ENCODE results near the gene CASQ1.

CASQ1 gene

DNA sequence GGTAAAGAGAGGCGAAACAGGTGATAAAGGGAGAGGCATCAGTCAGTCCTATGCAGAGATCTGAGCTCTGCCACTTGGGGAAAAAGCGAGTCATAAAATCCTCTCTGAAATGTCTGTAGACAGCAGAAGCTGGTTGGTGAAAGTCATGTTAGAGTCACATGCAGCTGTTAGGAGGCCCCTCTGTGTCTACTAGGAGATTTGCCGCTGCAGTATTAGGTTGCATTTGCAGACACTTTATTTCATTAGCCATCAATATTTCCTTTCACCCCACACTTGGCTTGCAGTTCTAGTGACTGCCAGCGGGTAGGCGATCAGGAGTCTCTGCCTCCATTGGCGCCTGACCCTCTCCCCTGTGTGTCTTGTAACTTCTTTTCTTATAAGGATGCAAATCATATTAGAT, 22.8 kb upstream of the CASQ1 start:
- TF ChIP-seq, protein P1, sequence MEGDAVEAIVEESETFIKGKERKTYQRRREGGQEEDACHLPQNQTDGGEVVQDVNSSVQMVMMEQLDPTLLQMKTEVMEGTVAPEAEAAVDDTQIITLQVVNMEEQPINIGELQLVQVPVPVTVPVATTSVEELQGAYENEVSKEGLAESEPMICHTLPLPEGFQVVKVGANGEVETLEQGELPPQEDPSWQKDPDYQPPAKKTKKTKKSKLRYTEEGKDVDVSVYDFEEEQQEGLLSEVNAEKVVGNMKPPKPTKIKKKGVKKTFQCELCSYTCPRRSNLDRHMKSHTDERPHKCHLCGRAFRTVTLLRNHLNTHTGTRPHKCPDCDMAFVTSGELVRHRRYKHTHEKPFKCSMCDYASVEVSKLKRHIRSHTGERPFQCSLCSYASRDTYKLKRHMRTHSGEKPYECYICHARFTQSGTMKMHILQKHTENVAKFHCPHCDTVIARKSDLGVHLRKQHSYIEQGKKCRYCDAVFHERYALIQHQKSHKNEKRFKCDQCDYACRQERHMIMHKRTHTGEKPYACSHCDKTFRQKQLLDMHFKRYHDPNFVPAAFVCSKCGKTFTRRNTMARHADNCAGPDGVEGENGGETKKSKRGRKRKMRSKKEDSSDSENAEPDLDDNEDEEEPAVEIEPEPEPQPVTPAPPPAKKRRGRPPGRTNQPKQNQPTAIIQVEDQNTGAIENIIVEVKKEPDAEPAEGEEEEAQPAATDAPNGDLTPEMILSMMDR (IDR thresholded peaks at IDR 0.05; ENCODE audit: low read depth, low read length), result peak; percentile 29
- TF ChIP-seq EZH2phosphoT487 (IDR thresholded peaks at IDR 0.05; ENCODE audit: low read depth), result no peak
- Histone ChIP-seq H3K4me1 (ENCODE audit: low read length) (peaks cover 42% of the 10 kb centered on the region), H3K27me3 (ENCODE audit: low read depth, low read length) (peaks cover 44% of the 10 kb centered on the region)

DNA sequence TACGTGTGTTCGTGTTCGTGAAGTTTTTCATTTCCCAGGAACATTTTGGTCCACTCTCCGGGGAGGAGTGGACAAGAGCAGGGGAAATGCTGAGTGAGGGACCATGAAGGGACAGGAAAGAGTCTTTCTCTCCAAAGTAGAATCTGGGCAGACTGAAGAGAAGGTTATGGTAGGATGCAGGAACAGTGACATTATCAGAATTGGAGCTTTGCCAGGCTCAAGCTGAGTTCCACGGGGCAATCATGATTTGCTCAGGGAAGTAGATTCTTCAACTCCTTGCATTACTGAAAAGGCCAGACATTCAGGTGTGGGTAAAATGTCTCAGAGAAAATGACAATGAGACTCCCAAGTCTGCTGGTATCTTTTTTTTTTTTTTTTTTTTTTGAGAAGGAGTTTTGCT, 22.4 kb upstream of the CASQ1 start:
- H3K4me2 ChIP-seq (ENCODE audit: low read length), result peak overlapping the region; percentile 16; the same call in 1 of the 2 replicates
- H3K9ac ChIP-seq (ENCODE audit: low read length), result no peak overlapping the region
- no peak overlapping the region for H3K27ac ChIP-seq (ENCODE audit: low read length)
- H3K4me1 ChIP-seq (ENCODE audit: low read length), result peaks cover 39% of the 10 kb centered on the region
- TF ChIP-seq, protein P1 (IDR thresholded peaks at IDR 0.05; ENCODE audit: low read depth, low read length), result peak; percentile 2; the same call in 1 of the 2 replicates
- TF ChIP-seq EZH2phosphoT487 (IDR thresholded peaks at IDR 0.05; ENCODE audit: low read depth), result no peak
- no peak overlapping the region for H2AFZ ChIP-seq (ENCODE audit: low read depth, low read length)
- no peaks in the 10 kb centered on the region for H4K20me1 ChIP-seq (ENCODE audit: insufficient read depth, low read length)
- H3K4me3 ChIP-seq (ENCODE audit: low read length), result no peak overlapping the region
- no peaks in the 10 kb centered on the region for H3K36me3 ChIP-seq (replicated peaks; ENCODE audit: low read depth, low read length)
- no peaks in the 10 kb centered on the region for H3K9me3 ChIP-seq (ENCODE audit: insufficient read depth, low read length)
- peaks cover 49% of the 10 kb centered on the region for H3K27me3 ChIP-seq (ENCODE audit: low read depth, low read length)
- H3K79me2 ChIP-seq (ENCODE audit: low read length), result no peaks in the 10 kb centered on the region

More for the DNA sequence above, 22.8 kb upstream of the CASQ1 start:
- H3K9ac ChIP-seq (ENCODE audit: low read length), result no peak overlapping the region
- no peaks in the 10 kb centered on the region for H3K9me3 ChIP-seq (ENCODE audit: insufficient read depth, low read length)
- H3K27ac ChIP-seq (ENCODE audit: low read length), result no peak overlapping the region
- no peaks in the 10 kb centered on the region for H4K20me1 ChIP-seq (ENCODE audit: insufficient read depth, low read length)
- peak overlapping the region; percentile 16; the same call in 1 of the 2 replicates for H3K4me2 ChIP-seq (ENCODE audit: low read length)
- H3K4me3 ChIP-seq (ENCODE audit: low read length), result no peak overlapping the region
- H2AFZ ChIP-seq (ENCODE audit: low read depth, low read length), result no peak overlapping the region
- no peaks in the 10 kb centered on the region for H3K36me3 ChIP-seq (replicated peaks; ENCODE audit: low read depth, low read length)
- no peaks in the 10 kb centered on the region for H3K79me2 ChIP-seq (ENCODE audit: low read length)

DNA sequence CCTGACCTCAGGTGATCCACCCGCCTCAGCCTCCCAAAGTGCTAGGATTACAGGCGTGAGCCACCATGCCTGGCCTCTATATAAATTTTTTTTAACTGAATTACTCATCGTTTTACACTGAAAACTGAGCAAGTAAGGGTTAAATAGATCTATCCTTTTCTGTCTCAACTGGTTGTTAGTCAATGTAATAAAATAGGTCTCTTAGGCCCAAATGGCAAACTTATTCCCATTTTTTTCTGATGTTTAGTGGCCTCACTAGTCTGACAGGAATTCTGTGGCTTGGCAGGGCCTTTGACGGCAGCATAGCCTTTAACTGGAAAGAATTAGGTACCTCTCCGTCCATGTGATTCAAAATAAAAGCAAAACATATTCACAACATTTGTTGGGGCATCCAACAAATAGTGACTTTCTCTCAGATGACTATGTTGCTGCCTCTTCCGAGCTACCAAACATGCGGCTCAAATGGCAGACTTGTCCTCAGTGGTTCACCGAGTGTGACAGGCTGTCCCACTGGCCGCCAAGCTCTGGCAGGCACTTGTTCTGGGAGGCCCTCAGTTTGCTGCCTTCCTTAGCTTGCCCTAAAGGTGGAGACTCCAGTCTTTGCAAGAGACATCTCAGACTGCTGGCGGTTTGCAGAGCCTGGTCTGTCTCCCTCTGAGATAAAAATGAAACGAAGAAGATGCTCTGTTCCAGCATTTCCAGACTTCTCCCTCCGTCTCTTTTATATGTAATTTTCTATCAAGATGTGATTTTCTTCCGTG, 21.6 kb upstream of the CASQ1 start:
- H3K4me3 ChIP-seq (ENCODE audit: low read length), result no peak overlapping the region
- H3K79me2 ChIP-seq (ENCODE audit: low read length), result no peaks in the 10 kb centered on the region
- peak overlapping the region; percentile 69 for H3K4me2 ChIP-seq (ENCODE audit: low read length)
- H4K20me1 ChIP-seq (ENCODE audit: insufficient read depth, low read length), result no peaks in the 10 kb centered on the region
- H3K9ac ChIP-seq (ENCODE audit: low read length), result no peak overlapping the region
- no peaks in the 10 kb centered on the region for H3K36me3 ChIP-seq (replicated peaks; ENCODE audit: low read depth, low read length)
- no peak overlapping the region for H3K27ac ChIP-seq (ENCODE audit: low read length)
- peaks cover 39% of the 10 kb centered on the region for H3K4me1 ChIP-seq (ENCODE audit: low read length)
- no peak for TF ChIP-seq EZH2phosphoT487 (IDR thresholded peaks at IDR 0.05; ENCODE audit: low read depth)
- TF ChIP-seq, protein P1 (IDR thresholded peaks at IDR 0.05; ENCODE audit: low read depth, low read length), result no peak
- H2AFZ ChIP-seq (ENCODE audit: low read depth, low read length), result no peak overlapping the region
- H3K27me3 ChIP-seq (ENCODE audit: low read depth, low read length), result peaks cover 56% of the 10 kb centered on the region
- H3K9me3 ChIP-seq (ENCODE audit: insufficient read depth, low read length), result no peaks in the 10 kb centered on the region

DNA sequence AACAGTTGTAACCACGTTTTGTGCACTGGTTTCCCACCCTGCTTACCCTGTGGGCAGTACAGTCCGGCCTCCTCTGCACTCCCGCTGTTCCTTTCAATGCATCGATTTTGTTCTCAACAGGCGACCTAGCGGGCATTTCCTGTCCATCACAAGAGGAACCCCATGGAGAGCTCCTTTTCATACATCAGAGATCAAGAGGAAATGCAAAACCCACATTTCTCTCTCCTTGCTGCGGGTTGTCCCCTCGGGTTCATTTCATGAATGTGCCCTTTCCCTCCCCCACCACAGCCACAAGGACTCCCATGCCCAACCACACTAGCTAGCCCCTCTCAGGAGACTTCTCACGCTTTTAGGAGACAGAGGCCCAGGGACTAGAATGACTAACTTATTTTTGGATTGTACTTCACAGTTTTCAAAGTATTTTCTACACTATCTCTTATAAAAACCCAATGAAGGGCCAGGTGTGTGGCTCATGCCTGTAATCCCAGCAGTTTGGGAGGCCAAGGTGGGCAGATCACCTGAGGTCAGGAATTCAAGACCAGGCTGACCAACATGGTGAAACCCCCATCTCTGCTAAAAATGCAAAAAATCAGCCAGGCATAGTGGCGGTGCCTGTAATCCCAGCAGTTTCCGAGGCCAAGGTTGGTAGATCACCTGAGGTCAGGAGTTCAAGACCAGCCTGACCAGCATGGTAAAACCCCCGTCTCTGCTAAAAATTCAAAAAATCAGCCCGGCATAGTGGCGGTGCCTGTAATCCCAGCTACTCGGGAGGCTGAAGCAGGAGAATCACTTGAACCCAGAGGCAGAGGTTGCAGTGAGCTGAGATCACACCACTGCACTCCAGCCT, 20.6 kb upstream of the CASQ1 start:
- Histone ChIP-seq H3K27ac (ENCODE audit: low read length) (peak overlapping the region; percentile 24; the same call in 1 of the 2 replicates), H3K4me1 (ENCODE audit: low read length) (peaks cover 39% of the 10 kb centered on the region), H3K4me2 (ENCODE audit: low read length) (peak overlapping the region; percentile 69), H4K20me1 (ENCODE audit: insufficient read depth, low read length) (no peaks in the 10 kb centered on the region), H3K4me3 (ENCODE audit: low read length) (peak overlapping the region; percentile 34), H3K36me3 (replicated peaks; ENCODE audit: low read depth, low read length) (no peaks in the 10 kb centered on the region), H3K79me2 (ENCODE audit: low read length) (no peaks in the 10 kb centered on the region), H3K9me3 (ENCODE audit: insufficient read depth, low read length) (no peaks in the 10 kb centered on the region), H2AFZ (ENCODE audit: low read depth, low read length) (no peak overlapping the region), H3K27me3 (ENCODE audit: low read depth, low read length) (peaks cover 66% of the 10 kb centered on the region), H3K9ac (ENCODE audit: low read length) (0 out of 2 replicates have a peak overlapping the region, but pooled peaks have one; percentile 10)
- TF ChIP-seq, protein P1 (IDR thresholded peaks at IDR 0.05; ENCODE audit: low read depth, low read length), result no peak
- 0 out of 2 replicates have a peak, but pooled peaks have one; percentile 61 for TF ChIP-seq EZH2phosphoT487 (IDR thresholded peaks at IDR 0.05; ENCODE audit: low read depth)
